Measurements from ENCODE around the gene CTXND1. TPM values are rescaled to one million over a fixed set of nuclear protein-coding genes. Genes with fewer than 3 reads are reported as not detected.

CTXND1 gene
- total RNA-seq, 1 donor from 2014 or later = not detected

Other genes starting within 250 kb of the CTXND1 start
- gene ZFAND6, start 192.5 kb downstream of the CTXND1 start, total RNA-seq = 41.9 and 42.8 TPM in 2 replicates
- gene FAH, start 99.2 kb downstream of the CTXND1 start, total RNA-seq = 67.6 and 74.2 TPM in 2 replicates
- gene ARNT2, start 152.2 kb upstream of the CTXND1 start, total RNA-seq = 0.28 TPM in 1 of 2 replicates, not detected in the other